Activated T-cell treated with anti-CD3 and anti-CD28 coated beads, Interleukin-2, amount 50 U/mL, for 4 hours (primary cell): ENCODE data around the gene CCKAR. TPM values are rescaled to one million over a fixed set of nuclear protein-coding genes. Genes with fewer than 3 reads are reported as not detected.

Source experiments
- total RNA-seq, 3 donors: library from RNA; stranded (reverse); gene quantifications; one replicate each; pipeline ENCODE4 v1.2.1, GENCODE V29; 2021

The CCKAR gene
- total RNA-seq, 3 donors from 2014 or later = not detected

Other genes with a start within 250 kb of the CCKAR start
- gene RBPJ, start 169.5 kb downstream of the CCKAR start, total RNA-seq = 100 to 1,000 TPM; 164 to 194 (median 182) TPM
- 1 to 10 TPM; 3.0 to 4.6 (median 3.9) TPM for gene TBC1D19, start 93.6 kb upstream of the CCKAR start, total RNA-seq